Lung microvascular endothelial cell (primary cell): Measurements from ENCODE around the gene SERPINI1. TPM values are rescaled to one million over a fixed set of nuclear protein-coding genes. Genes with fewer than 3 reads are reported as not detected.

Source experiments
- total RNA-seq: library from RNA; depleted of rRNA; stranded (reverse); fragments of >200 nt; gene quantifications from 2 replicates; pipeline ENCODE4 v1.2.1, GENCODE V29; 2014

The SERPINI1 gene
- total RNA-seq, 1 donor from 2014 or later: 1.2 TPM

Other genes with a start within 250 kb of the SERPINI1 start
- gene WDR49, start 81.8 kb upstream of the SERPINI1 start, total RNA-seq: 0.20 and 0.22 TPM in 2 replicates
- 42.9 and 48.2 TPM in 2 replicates for gene PDCD10, start 829 bp upstream of the SERPINI1 start, total RNA-seq